ENCODE results near the gene PRDM4.

GRCh38 chr12:107732365-107732764 lies 28.6 kb downstream of the PRDM4 start:
- TF ChIP-seq CTCF (IDR thresholded peaks at IDR 0.05; ENCODE audit: borderline replicate concordance, extremely low read depth, low read length, poor library complexity, severe bottlenecking) (no peak), EZH2 (IDR thresholded peaks at IDR 0.05; ENCODE audit: borderline replicate concordance, low read depth, low read length, severe bottlenecking) (no peak)

Measured in DND-41 (cell line).